Measurements from ENCODE around the gene STAM.
"Not testable (repeated sequence)": the region's sequence is repeated elsewhere in the genome, so short reads cannot be mapped to it uniquely, and the experiment has no call there.

Gene STAM

DNA sequence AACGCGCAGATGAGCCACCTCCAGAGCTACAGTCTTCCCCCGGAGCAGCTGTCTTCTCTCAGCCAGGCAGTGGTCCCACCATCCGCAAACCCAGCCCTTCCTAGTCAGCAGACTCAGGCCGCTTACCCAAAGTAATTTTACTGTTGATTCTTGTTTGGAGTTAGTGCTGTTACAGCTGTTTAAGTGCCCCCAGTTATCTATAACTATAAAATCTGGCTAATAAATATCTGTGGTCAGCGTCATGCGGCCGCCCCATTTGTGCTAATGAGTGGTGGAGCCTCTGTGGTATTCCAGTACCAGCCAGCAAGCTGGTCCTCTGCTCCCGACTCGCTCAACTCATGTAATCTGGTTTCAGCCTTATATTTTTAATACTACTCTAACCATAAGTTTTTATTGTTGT lies 64.9 kb downstream of the STAM start:
- TF ChIP-seq, protein P1, sequence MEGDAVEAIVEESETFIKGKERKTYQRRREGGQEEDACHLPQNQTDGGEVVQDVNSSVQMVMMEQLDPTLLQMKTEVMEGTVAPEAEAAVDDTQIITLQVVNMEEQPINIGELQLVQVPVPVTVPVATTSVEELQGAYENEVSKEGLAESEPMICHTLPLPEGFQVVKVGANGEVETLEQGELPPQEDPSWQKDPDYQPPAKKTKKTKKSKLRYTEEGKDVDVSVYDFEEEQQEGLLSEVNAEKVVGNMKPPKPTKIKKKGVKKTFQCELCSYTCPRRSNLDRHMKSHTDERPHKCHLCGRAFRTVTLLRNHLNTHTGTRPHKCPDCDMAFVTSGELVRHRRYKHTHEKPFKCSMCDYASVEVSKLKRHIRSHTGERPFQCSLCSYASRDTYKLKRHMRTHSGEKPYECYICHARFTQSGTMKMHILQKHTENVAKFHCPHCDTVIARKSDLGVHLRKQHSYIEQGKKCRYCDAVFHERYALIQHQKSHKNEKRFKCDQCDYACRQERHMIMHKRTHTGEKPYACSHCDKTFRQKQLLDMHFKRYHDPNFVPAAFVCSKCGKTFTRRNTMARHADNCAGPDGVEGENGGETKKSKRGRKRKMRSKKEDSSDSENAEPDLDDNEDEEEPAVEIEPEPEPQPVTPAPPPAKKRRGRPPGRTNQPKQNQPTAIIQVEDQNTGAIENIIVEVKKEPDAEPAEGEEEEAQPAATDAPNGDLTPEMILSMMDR (IDR thresholded peaks at IDR 0.05; ENCODE audit: insufficient read depth, missing control alignments): no peak
- DNase-seq (ENCODE audit: insufficient read length, low spot score) (no peak), FAIRE-seq (no peak)

DNA sequence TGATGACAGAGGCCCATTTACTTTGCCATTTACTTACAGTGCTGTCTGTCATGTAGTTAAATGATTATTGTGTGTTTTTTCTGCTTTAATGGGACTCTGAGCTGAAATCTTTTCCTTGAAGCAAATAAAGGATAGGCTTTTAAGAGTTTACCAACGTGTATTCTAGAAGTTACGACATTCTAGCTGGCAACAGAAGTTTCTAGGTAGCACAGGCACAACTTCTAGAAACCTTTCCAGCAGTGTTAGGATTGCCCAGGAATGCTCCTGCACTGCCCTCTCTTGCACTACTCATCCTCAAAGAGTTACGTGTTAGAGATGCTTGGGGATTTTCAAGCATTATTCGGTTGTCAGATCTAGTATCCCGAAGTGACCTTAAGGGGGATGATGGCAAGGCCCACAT lies 65.5 kb downstream of the STAM start:
- no peak for FAIRE-seq
- no peak for DNase-seq (ENCODE audit: insufficient read length, low spot score)
- TF ChIP-seq, protein P1 (IDR thresholded peaks at IDR 0.05; ENCODE audit: insufficient read depth, missing control alignments): no peak

GRCh38 chr10:17710181-17710580 lies 66.2 kb downstream of the STAM start:
- DNase-seq (ENCODE audit: insufficient read length, low spot score): no peak
- TF ChIP-seq, protein P1 (IDR thresholded peaks at IDR 0.05; ENCODE audit: insufficient read depth, missing control alignments): no peak
- no peak for FAIRE-seq

GRCh38 chr10:17712053-17712452 lies 68.1 kb downstream of the STAM start:
- TF ChIP-seq, protein P1 (IDR thresholded peaks at IDR 0.05; ENCODE audit: insufficient read depth, missing control alignments): no peak
- FAIRE-seq: no peak
- no peak for DNase-seq (ENCODE audit: insufficient read length, low spot score)

GRCh38 chr10:17712717-17713471 lies 68.9 kb downstream of the STAM start:
- TF ChIP-seq, protein P1 (IDR thresholded peaks at IDR 0.05; ENCODE audit: insufficient read depth, missing control alignments): no peak
- DNase-seq (ENCODE audit: insufficient read length, low spot score) (no peak), FAIRE-seq (no peak)

GRCh38 chr10:17713758-17714157 lies 69.8 kb downstream of the STAM start:
- FAIRE-seq (no peak), DNase-seq (ENCODE audit: insufficient read length, low spot score) (no peak)
- TF ChIP-seq, protein P1 (IDR thresholded peaks at IDR 0.05; ENCODE audit: insufficient read depth, missing control alignments): no peak

DNA sequence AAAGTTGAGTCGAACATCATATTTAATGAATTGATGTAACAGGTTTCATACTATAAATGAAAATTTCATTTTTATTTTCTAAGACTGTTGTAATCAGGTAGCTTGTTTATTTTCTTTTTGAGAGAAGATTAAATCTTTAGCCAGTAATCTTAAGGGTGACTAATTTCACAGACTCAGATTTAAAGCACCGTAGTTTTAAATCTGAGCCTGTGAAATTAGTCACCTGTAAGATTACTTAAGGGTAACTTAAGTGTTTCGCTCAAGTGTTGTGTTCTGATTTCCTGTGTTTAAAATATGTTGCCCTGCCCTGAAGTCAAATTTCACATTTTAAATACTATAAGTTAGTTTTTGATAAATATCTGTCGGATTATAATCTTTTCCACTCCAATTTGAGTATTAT lies 72.2 kb downstream of the STAM start:
- TF ChIP-seq, protein P1 (IDR thresholded peaks at IDR 0.05; ENCODE audit: insufficient read depth, missing control alignments): no peak
- DNase-seq (ENCODE audit: insufficient read length, low spot score) (no peak), FAIRE-seq (no peak)

DNA sequence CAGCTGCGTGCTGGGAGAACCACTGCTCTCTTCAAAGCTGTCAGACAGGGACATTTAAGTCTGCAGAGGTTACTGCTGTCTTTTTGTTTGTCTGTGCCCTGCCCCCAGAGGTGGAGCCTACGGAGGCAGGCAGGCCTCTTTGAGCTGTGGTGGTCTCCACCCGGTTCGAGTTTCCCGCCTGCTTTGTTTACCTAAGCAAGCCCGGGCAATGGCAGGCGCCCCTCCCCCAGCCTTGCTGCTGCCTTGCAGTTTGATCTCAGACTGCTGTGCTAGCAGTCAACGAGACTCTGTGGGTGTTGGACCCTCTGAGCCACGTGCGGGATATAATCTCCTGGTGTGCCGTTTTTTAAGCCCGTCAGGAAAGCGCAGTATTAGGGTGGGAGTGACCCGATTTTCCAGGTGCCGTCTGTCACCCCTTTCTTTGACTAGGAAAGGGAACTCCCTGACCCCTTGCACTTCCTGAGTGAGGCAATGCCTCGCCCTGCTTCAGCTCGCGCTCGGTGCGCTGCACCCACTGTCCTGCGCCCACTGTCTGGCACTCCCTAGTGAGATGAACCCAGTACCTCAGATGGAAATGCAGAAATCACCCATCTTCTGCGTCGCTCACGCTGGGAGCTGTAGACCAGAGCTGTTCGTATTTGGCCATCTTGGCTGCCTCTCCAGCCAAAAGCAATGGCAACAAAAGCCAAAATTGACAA lies 78.5 kb downstream of the STAM start:
- DNase-seq (ENCODE audit: insufficient read length, low spot score); FAIRE-seq: not testable (repeated sequence)

Data from D721Med (cell line).